GM23338 (cell line): ENCODE data around the gene PUM2. TPM values are rescaled to one million over a fixed set of nuclear protein-coding genes. Genes with fewer than 3 reads are reported as not detected.

ENCODE experiments used
- ATAC-seq: fragments of 200-7000 bp; cut with Tn5 transposase; 3 replicates; pipeline ENCODE4 v1.9.1; 2020
- DNase-seq: peaks from one replicate; pipeline ENCODE4 v3.0.0-alpha.2; 2015; ENCODE audit warnings: low spot score
- H2AFZ ChIP-seq: fragments of 200-600 bp; sonication (generic); 2 replicates; pipeline ENCODE4 v1.8.0; 2016; ENCODE audit warnings: antibody characterized with exemption, mild to moderate bottlenecking, moderate library complexity
- H3F3A ChIP-seq: fragments of 200-600 bp; sonication (generic); replicated peaks from 2 replicates; pipeline ENCODE4 v1.8.0; 2017; ENCODE audit warnings: antibody characterized with exemption, mixed run types, low read depth
- H3K27ac ChIP-seq: fragments of 200-600 bp; sonication (generic); 2 replicates; pipeline ENCODE4 v1.6.1; 2016; ENCODE audit warnings: low read depth
- H3K27me3 ChIP-seq: fragments of 200-600 bp; sonication (generic); 2 replicates; pipeline ENCODE4 v1.8.0; 2016; ENCODE audit warnings: mild to moderate bottlenecking, mixed run types, moderate library complexity; ENCODE audit not compliant: insufficient read depth
- H3K36me3 ChIP-seq: fragments of 200-600 bp; sonication (generic); 2 replicates; pipeline ENCODE4 v1.8.0; 2016; ENCODE audit warnings: mild to moderate bottlenecking; ENCODE audit not compliant: insufficient read depth
- H3K4me1 ChIP-seq: fragments of 200-600 bp; sonication (generic); 2 replicates; pipeline ENCODE4 v1.8.0; 2016; ENCODE audit warnings: mild to moderate bottlenecking, moderate library complexity; ENCODE audit not compliant: insufficient read depth
- H3K4me2 ChIP-seq: fragments of 200-600 bp; sonication (generic); 2 replicates; pipeline ENCODE4 v1.7.1; 2017; ENCODE audit warnings: mixed run types
- H3K4me3 ChIP-seq: fragments of 200-600 bp; sonication (generic); 2 replicates; pipeline ENCODE4 v1.6.1; 2016; ENCODE audit warnings: mixed run types
- H3K79me2 ChIP-seq: fragments of 200-600 bp; sonication (generic); replicated peaks from 2 replicates; pipeline ENCODE4 v1.8.0; 2017; ENCODE audit warnings: mild to moderate bottlenecking; ENCODE audit not compliant: insufficient read depth
- H3K9me2 ChIP-seq: fragments of 200-600 bp; sonication (generic); 2 replicates; pipeline ENCODE4 v1.8.0; 2017; ENCODE audit not compliant: insufficient read depth
- H4K20me1 ChIP-seq: fragments of 200-600 bp; sonication (generic); replicated peaks from 2 replicates; pipeline ENCODE4 v1.8.0; 2017; ENCODE audit warnings: mild to moderate bottlenecking; ENCODE audit not compliant: insufficient read depth
- H3K27ac Mint-ChIP-seq: 2 replicates; pipeline ENCODE4 v1.8.0; 2020; ENCODE audit warnings: inconsistent platforms, mild to moderate bottlenecking, moderate library complexity, mixed read lengths
- H3K27me3 Mint-ChIP-seq: 3 replicates; pipeline ENCODE4 v1.8.0; 2022; ENCODE audit warnings: low read depth, mild to moderate bottlenecking, moderate library complexity, mixed read lengths, inconsistent platforms; ENCODE audit not compliant: insufficient read depth, poor library complexity
- H3K36me3 Mint-ChIP-seq: 3 replicates; pipeline ENCODE4 v1.8.0; 2021; ENCODE audit warnings: low read depth, mild to moderate bottlenecking, inconsistent platforms, moderate library complexity, mixed read lengths
- H3K4me1 Mint-ChIP-seq: 3 replicates; pipeline ENCODE4 v1.8.0; 2020; ENCODE audit warnings: mild to moderate bottlenecking, inconsistent platforms, mixed read lengths
- H3K4me3 Mint-ChIP-seq: 3 replicates; pipeline ENCODE4 v1.8.0; 2021; ENCODE audit warnings: moderate library complexity, mild to moderate bottlenecking, inconsistent platforms, mixed read lengths
- H3K9me3 Mint-ChIP-seq: 3 replicates; pipeline ENCODE4 v1.8.0; 2020; ENCODE audit warnings: moderate library complexity, mild to moderate bottlenecking, inconsistent platforms, mixed read lengths
- CREB1 ChIP-seq: fragments of 250-450 bp; sonication (Bioruptor Pico); IDR thresholded peaks from 2 replicates; pipeline ENCODE4 v1.5.0; 2020; ENCODE audit warnings: low read depth, mild to moderate bottlenecking, moderate library complexity
- EZH2 ChIP-seq: fragments of 200-600 bp; sonication (generic); IDR thresholded peaks from one replicate; pipeline ENCODE4 v1.8.0; 2017; ENCODE audit warnings: antibody characterized with exemption, mild to moderate bottlenecking, low read depth; ENCODE audit not compliant: unreplicated experiment
- JUNB ChIP-seq: IDR thresholded peaks from one replicate; pipeline ENCODE4 v1.6.1; 2016; ENCODE audit warnings: antibody characterized with exemption; ENCODE audit not compliant: unreplicated experiment
- POLR2AphosphoS5 ChIP-seq: IDR thresholded peaks from 2 replicates; pipeline ENCODE4 v1.6.1; 2016; ENCODE audit warnings: antibody characterized with exemption, low read depth
- REST ChIP-seq: IDR thresholded peaks from one replicate; pipeline ENCODE4 v1.6.1; 2018; ENCODE audit warnings: antibody characterized with exemption; ENCODE audit not compliant: unreplicated experiment
- STAT1 ChIP-seq: IDR thresholded peaks from one replicate; pipeline ENCODE4 v1.6.1; 2016; ENCODE audit warnings: antibody characterized with exemption; ENCODE audit not compliant: unreplicated experiment
- ZNF331 ChIP-seq: fragments of 250-450 bp; sonication (Bioruptor Pico); IDR thresholded peaks from 2 replicates; pipeline ENCODE4 v1.5.0; 2020; ENCODE audit warnings: low read depth, mild to moderate bottlenecking, moderate library complexity
- polyA plus RNA-seq: library from polyadenylated mRNA; unstranded; fragments of >200 nt; fragmentation: Nextera tagmentation; extraction: Ambion mirVana; gene quantifications from 2 replicates; pipeline ENCODE4 v1.2.1, GENCODE V29; 2016
- total RNA-seq: library from RNA; depleted of rRNA; stranded (reverse); fragments of >200 nt; shearing (Covaris generic); gene quantifications from 2 replicates; pipeline ENCODE4 v1.2.3, GENCODE V29; 2014

PUM2 gene
- total and polyA plus RNA-seq, 2 experiments from 2014 or later: 29.9 to 94.1 TPM

- Histone ChIP-seq H3K27me3 (no peaks in the 10 kb centered on the region), H4K20me1 (peaks cover 7% of the 10 kb centered on the region; the same call in 1 of the 2 replicates), H3K4me2 (no peak overlapping the region), H3K4me3 (no peak overlapping the region), H3K27ac (no peak overlapping the region), H3K4me1 (peaks cover 4% of the 10 kb centered on the region; the same call in 1 of the 2 replicates), H3K36me3 (peaks cover 7% of the 10 kb centered on the region), H2AFZ (no peak overlapping the region), H3K79me2 (peaks cover 24% of the 10 kb centered on the region), H3F3A (0 out of 2 replicates have a peak, but pooled peaks cover 3% of the 10 kb centered on the region), H3K9me2 (no peaks in the 10 kb centered on the region)
- H3K36me3 Mint-ChIP-seq: peaks cover 38% of the 10 kb centered on the region
- ATAC-seq: no peak
- H3K9me3 Mint-ChIP-seq: no peaks in the 10 kb centered on the region
- peaks cover 4% of the 10 kb centered on the region for H3K27me3 Mint-ChIP-seq
- H3K4me1 Mint-ChIP-seq: peaks cover 12% of the 10 kb centered on the region
- no peak overlapping the region for H3K4me3 Mint-ChIP-seq
- DNase-seq: no peak
- TF ChIP-seq ZNF331 (no peak), CREB1 (CRISPR knock-in tag) (no peak), STAT1 (no peak), REST (no peak), EZH2 (no peak)
- no peak overlapping the region for H3K27ac Mint-ChIP-seq
Observed at GRCh38 chr2:20203521-20204225, 147.0 kb downstream of the PUM2 start.

- Mint-ChIP-seq H3K27ac (no peak overlapping the region), H3K4me1 (peaks cover 13% of the 10 kb centered on the region), H3K36me3 (peaks cover 38% of the 10 kb centered on the region), H3K9me3 (no peaks in the 10 kb centered on the region), H3K27me3 (peaks cover 4% of the 10 kb centered on the region), H3K4me3 (no peak overlapping the region)
- Histone ChIP-seq H3K27ac (no peak overlapping the region), H3F3A (0 out of 2 replicates have a peak, but pooled peaks cover 3% of the 10 kb centered on the region), H4K20me1 (peaks cover 4% of the 10 kb centered on the region; the same call in 1 of the 2 replicates), H3K79me2 (peaks cover 18% of the 10 kb centered on the region), H3K4me3 (no peak overlapping the region), H3K4me2 (no peak overlapping the region), H3K36me3 (peaks cover 7% of the 10 kb centered on the region), H3K9me2 (no peaks in the 10 kb centered on the region), H2AFZ (no peak overlapping the region), H3K27me3 (no peaks in the 10 kb centered on the region), H3K4me1 (no peaks in the 10 kb centered on the region)
- DNase-seq (no peak), ATAC-seq (no peak)
- TF ChIP-seq EZH2 (no peak), JUNB (no peak), POLR2AphosphoS5 (no peak)
Observed at GRCh38 chr2:20203072-20203471, 147.6 kb downstream of the PUM2 start.
